ENCODE data around the gene PI4K2A. TPM values are rescaled to one million over a fixed set of nuclear protein-coding genes. Genes with fewer than 3 reads are reported as not detected.

Gene PI4K2A
- total RNA-seq, 4 donors from 2014 or later, result 30.1 to 38.5 (median 33.3) TPM

GRCh38 chr10:97623277-97623676 lies 17.2 kb upstream of the PI4K2A start:
- 92 to 100% methylated on average over 1 of the region's 1 CpG for WGBS, 2 donors
- DNase-seq (ENCODE audit: low spot score in 2 of 2), result no peak
- TF ChIP-seq CTCF (IDR thresholded peaks at IDR 0.05) (no peak), POLR2A (IDR thresholded peaks at IDR 0.05) (no peak)
- H3K4me3 ChIP-seq (ENCODE audit: low read depth, poor library complexity, severe bottlenecking), result no peak overlapping the region
- intact Hi-C loops (cut with DNase I; ENCODE audit: low total_unique reads), result no loop called here

GRCh38 chr10:97627731-97628130 lies 12.7 kb upstream of the PI4K2A start:
- no peak for DNase-seq (ENCODE audit: low spot score in 2 of 2)
- 87 to 90% methylated on average over 4 of the region's 4 CpGs for WGBS, 2 donors
- no peak overlapping the region for H3K4me3 ChIP-seq (ENCODE audit: low read depth, poor library complexity, severe bottlenecking)
- intact Hi-C loops (cut with DNase I; ENCODE audit: low total_unique reads), result no loop called here
- no peak for TF ChIP-seq CTCF (IDR thresholded peaks at IDR 0.05)
- no peak for TF ChIP-seq POLR2A (IDR thresholded peaks at IDR 0.05)

- intact Hi-C loops (cut with DNase I; ENCODE audit: low total_unique reads), result no loop called here
- no peak overlapping the region for H3K4me3 ChIP-seq (ENCODE audit: low read depth, poor library complexity, severe bottlenecking)
- TF ChIP-seq POLR2A (IDR thresholded peaks at IDR 0.05) (no peak), CTCF (IDR thresholded peaks at IDR 0.05) (no peak)
- no peak for DNase-seq (ENCODE audit: low spot score in 2 of 2)
- 87 to 91% methylated on average over 3 of the region's 3 CpGs for WGBS, 2 donors
Observed at GRCh38 chr10:97628228-97628627, 12.2 kb upstream of the PI4K2A start.

- no peak overlapping the region for H3K4me3 ChIP-seq (ENCODE audit: low read depth, poor library complexity, severe bottlenecking)
- intact Hi-C loops (cut with DNase I; ENCODE audit: low total_unique reads), result no loop called here
- TF ChIP-seq POLR2A (IDR thresholded peaks at IDR 0.05) (no peak), CTCF (IDR thresholded peaks at IDR 0.05) (no peak)
- WGBS, 2 donors, result 89 to 95% methylated on average over 5 of the region's 5 CpGs
- DNase-seq (ENCODE audit: low spot score in 2 of 2), result no peak
Observed at GRCh38 chr10:97629289-97629688, 11.2 kb upstream of the PI4K2A start.

GRCh38 chr10:97631098-97631497 lies 9.4 kb upstream of the PI4K2A start:
- no peak for DNase-seq (ENCODE audit: low spot score in 2 of 2)
- intact Hi-C loops (cut with DNase I; ENCODE audit: low total_unique reads), result no loop called here
- no peak overlapping the region for H3K4me3 ChIP-seq (ENCODE audit: low read depth, poor library complexity, severe bottlenecking)
- TF ChIP-seq POLR2A (IDR thresholded peaks at IDR 0.05) (no peak), CTCF (IDR thresholded peaks at IDR 0.05) (no peak)
